BJ (cell line): ENCODE data around the gene YAE1. TPM values are rescaled to one million over a fixed set of nuclear protein-coding genes. Genes with fewer than 3 reads are reported as not detected.
A peak's percentile ranks its signal among the peaks of the same experiment; 100 is the strongest.

Experiments used
- CTCF ChIA-PET: fragments of 350-600 bp; formaldehyde crosslinking; extraction: SDS; loops from one replicate; lab custom pipeline; 2021; ENCODE audit warnings: antibody characterized with exemption, inconsistent platforms; lab: Yijun Ruan, JAX
- POLR2A ChIA-PET: fragments of 300-600 bp; sonication (Branson Sonifier 250); formaldehyde crosslinking; extraction: SDS; loops from one replicate; lab custom pipeline; 2021; ENCODE audit warnings: antibody characterized with exemption; lab: Charles Lee
- DNase-seq: peaks from one replicate; pipeline ENCODE4 v3.0.0-alpha.2; 2011; ENCODE audit warnings: low read depth
- H3K27me3 ChIP-seq: 2 replicates; pipeline ENCODE4 v1.6.0; 2011; ENCODE audit warnings: low read length; ENCODE audit not compliant: control insufficient read depth, insufficient read depth
- H3K36me3 ChIP-seq: 2 replicates; pipeline ENCODE4 v1.5.1; 2011; ENCODE audit warnings: low read length; ENCODE audit not compliant: control insufficient read depth, insufficient read depth
- H3K4me3 ChIP-seq: 2 replicates; pipeline ENCODE4 v1.5.1; 2011; ENCODE audit warnings: low read depth, mild to moderate bottlenecking, control low read depth, low read length
- CTCF ChIP-seq: IDR thresholded peaks from 2 replicates; pipeline ENCODE4 v1.5.1; 2011; ENCODE audit warnings: low read depth, mild to moderate bottlenecking, control low read depth, inconsistent platforms, low read length, moderate library complexity; ENCODE audit not compliant: insufficient read depth
- polyA minus RNA-seq: library from RNA; depleted of rRNA, polyadenylated mRNA; stranded (reverse); fragments of >200 nt; gene quantifications from 2 replicates; pipeline ENCODE4 v1.2.3, GENCODE V29; 2011; rRNA and poly(A)+ RNA removed
- polyA plus RNA-seq: library from polyadenylated mRNA; depleted of rRNA; stranded (reverse); fragments of >200 nt; gene quantifications from 2 replicates; pipeline ENCODE4 v1.2.3, GENCODE V29; 2011; rRNA removed

Gene YAE1, protein sequence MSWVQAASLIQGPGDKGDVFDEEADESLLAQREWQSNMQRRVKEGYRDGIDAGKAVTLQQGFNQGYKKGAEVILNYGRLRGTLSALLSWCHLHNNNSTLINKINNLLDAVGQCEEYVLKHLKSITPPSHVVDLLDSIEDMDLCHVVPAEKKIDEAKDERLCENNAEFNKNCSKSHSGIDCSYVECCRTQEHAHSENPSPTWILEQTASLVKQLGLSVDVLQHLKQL
- polyA plus RNA-seq: 17.0 and 40.3 TPM in 2 replicates
- polyA minus RNA-seq: 11.8 and 15.0 TPM in 2 replicates

DNA sequence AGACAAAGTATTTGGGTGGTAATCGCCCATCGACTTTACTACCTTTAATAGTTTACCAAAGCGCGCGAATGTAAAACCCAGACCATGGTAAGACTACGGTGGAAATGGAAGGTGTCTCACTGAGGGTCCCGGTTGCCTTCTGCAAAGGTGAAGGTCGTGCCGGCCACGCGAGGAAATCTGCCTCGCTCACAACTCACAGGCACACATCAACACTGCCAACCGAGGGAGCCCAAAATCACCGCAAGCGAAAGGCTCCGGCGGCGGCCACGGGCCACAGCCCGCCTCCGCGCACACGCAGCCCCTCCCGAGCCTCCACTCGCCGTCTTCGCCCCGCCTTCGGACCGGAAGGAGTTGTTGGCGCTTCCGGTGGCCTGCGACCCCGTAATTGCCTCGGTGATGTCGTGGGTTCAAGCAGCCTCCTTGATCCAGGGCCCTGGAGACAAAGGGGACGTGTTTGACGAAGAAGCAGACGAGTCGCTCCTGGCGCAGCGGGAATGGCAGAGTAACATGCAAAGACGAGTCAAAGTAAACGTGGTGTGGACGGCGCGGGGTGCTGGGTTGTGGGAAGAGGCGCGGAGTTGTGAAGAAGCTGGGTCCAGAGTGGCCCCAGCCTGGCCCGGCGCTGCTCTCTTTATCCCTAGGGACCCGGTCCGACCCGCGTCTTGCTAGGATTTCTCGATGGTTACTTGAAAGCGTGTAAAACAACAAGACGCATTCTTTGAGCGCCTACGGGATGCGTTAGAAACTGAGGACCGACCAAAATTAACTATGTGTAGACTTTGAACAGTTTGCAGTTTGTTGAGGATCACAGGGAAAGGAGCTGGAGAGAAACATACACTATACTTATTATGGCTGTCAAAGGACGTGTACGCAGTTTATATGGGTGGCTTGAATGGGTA is at the start of gene YAE1:
Gene YAE1, plus strand, starts transcription at position 382 of the 899 bp plus-strand sequence. Its CDS starts 15 bp downstream, at position 397.
- DNase-seq: no peak
- POLR2A ChIA-PET: no interaction called here
- H3K36me3 ChIP-seq: peaks cover 2% of the 10 kb centered on the region; the same call in 1 of the 2 replicates

DNA sequence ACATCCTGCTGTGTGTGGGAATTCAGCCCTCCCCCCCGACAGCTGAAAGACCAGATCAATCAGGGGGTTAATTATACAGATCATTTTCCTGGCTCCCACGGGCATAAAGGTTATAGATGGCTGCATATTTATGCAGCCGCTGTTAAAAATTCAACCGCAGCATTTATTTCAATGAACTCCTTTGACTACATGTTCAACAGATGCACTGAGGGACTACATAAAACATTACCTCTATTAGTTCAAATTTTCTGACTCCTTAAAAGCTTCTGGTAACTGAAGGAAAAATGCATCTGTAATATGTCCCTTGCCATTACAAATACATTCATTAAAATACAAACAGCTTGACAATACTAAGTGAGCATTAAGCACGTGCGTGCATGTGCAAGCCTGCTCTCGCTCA is 49.7 kb upstream of the YAE1 start:
- ChIA-PET CTCF (interaction anchor here (0.7 kb wide), 1 partner anchor 606 kb away, joined by 3 read pairs; no protein-coding TSS in a partner anchor), POLR2A (no interaction called here)
- TF ChIP-seq CTCF: no peak
- H3K36me3 ChIP-seq: no peaks in the 10 kb centered on the region
- no peak for DNase-seq
- no peak overlapping the region for H3K4me3 ChIP-seq
- H3K27me3 ChIP-seq: peaks cover 4% of the 10 kb centered on the region

More for the DNA sequence above, at the start of gene YAE1:
- CTCF ChIA-PET: interaction anchor here (0.6 to 1.2 kb wide), 6 partner anchors 14 to 275 kb away, joined by 3 to 7 read pairs (median 4); no protein-coding TSS in a partner anchor
- TF ChIP-seq CTCF: no peak
- Histone ChIP-seq H3K27me3 (no peaks in the 10 kb centered on the region), H3K4me3 (peak within 1 kb of the TSS; percentile 65)

- no peak for TF ChIP-seq CTCF
- ChIA-PET CTCF (no interaction called here), POLR2A (no interaction called here)
- DNase-seq: no peak
- no peaks in the 10 kb centered on the region for H3K36me3 ChIP-seq
- peaks cover 4% of the 10 kb centered on the region for H3K27me3 ChIP-seq
- no peak overlapping the region for H3K4me3 ChIP-seq
Measured at GRCh38 chr7:39517240-39517639, 49.0 kb upstream of the YAE1 start.

DNA sequence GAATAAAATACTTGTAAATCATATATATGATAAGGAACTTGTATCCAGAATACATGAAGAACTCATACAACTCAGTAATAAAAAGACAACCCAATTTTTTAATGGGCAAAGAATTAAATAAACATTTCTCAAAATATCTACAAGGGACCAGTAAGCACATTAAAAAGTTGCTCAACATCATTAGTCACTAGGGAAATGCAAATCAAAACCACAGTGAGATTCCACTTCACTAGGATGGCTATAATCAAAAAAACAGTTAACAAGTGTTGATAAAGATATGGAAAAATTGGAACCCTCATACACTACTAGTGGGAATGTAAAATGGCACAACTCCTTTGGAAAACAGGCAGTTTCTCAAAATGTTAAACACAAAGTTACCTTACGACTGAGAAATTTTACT is 40.3 kb upstream of the YAE1 start:
- POLR2A ChIA-PET: no interaction called here
- DNase-seq: no peak
- TF ChIP-seq CTCF: no peak

DNA sequence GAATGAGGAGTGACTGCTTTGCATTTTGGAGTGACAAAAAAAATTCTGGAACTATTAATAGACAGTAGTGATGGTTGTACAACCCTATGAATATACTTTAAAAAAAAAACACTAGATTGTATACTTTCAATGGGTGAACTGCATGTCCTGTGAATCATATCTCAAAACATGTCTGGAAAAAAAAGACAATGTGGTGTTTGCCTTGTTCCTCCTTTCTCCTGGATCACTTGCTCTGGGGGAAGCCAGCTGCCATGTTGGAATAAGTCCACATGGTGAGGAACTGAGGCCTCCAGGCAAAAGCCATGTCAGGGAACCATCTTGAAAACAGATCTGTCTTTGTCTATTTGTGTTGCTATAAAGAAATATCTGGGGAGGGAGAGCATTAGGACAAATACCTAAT is 39.5 kb upstream of the YAE1 start:
- no peaks in the 10 kb centered on the region for H3K36me3 ChIP-seq
- no peak overlapping the region for H3K4me3 ChIP-seq
- ChIA-PET CTCF (no interaction called here), POLR2A (no interaction called here)
- no peak for TF ChIP-seq CTCF
- no peak for DNase-seq
- H3K27me3 ChIP-seq: peaks cover 3% of the 10 kb centered on the region; the same call in 1 of the 2 replicates

More for the DNA sequence above, 40.3 kb upstream of the YAE1 start:
- H3K4me3 ChIP-seq: no peak overlapping the region
- H3K27me3 ChIP-seq: peaks cover 1% of the 10 kb centered on the region; the same call in 1 of the 2 replicates
- no peaks in the 10 kb centered on the region for H3K36me3 ChIP-seq
- CTCF ChIA-PET: interaction anchor here (0.6 kb wide), 1 partner anchor 353 kb away, joined by 3 read pairs; no protein-coding TSS in a partner anchor
